ENCODE data around the gene SBK1.

SBK1 gene

GRCh38 chr16:28274676-28275075 is 17.6 kb upstream of the SBK1 start:
- no peak for TF ChIP-seq CTCF (IDR thresholded peaks at IDR 0.05)

- TF ChIP-seq CTCF (IDR thresholded peaks at IDR 0.05): no peak
Measured at GRCh38 chr16:28276301-28276700, 16.0 kb upstream of the SBK1 start.

- peak; percentile 90 for TF ChIP-seq CTCF (IDR thresholded peaks at IDR 0.05)
Measured at GRCh38 chr16:28277537-28278388, 14.6 kb upstream of the SBK1 start.

GRCh38 chr16:28279006-28279405 is 13.3 kb upstream of the SBK1 start:
- TF ChIP-seq CTCF (IDR thresholded peaks at IDR 0.05): no peak

- TF ChIP-seq CTCF (IDR thresholded peaks at IDR 0.05): no peak
Measured at GRCh38 chr16:28280881-28281836, 11.2 kb upstream of the SBK1 start.

GRCh38 chr16:28282045-28282444 is 10.3 kb upstream of the SBK1 start:
- no peak for TF ChIP-seq CTCF (IDR thresholded peaks at IDR 0.05)

- no peak for TF ChIP-seq CTCF (IDR thresholded peaks at IDR 0.05)
Measured at GRCh38 chr16:28283173-28283572, 9.2 kb upstream of the SBK1 start.

Data from LNCAP (cell line).